A673 (cell line): Measurements from ENCODE around the gene GALNT13.

ENCODE experiments used
- CTCF ChIP-seq: fragments of 300-800, 200-600 bp; sonication (generic); conservative IDR thresholded peaks from 2 replicates; pipeline ENCODE4 v1.5.1; 2017; ENCODE audit warnings: low read depth, mild to moderate bottlenecking, antibody characterized with exemption, low read length, moderate library complexity, mixed read lengths
- EZH2 ChIP-seq: fragments of 200-600 bp; sonication (generic); IDR thresholded peaks from 2 replicates; pipeline ENCODE4 v1.6.1; 2017; ENCODE audit warnings: borderline replicate concordance, low read depth, mild to moderate bottlenecking, mixed read lengths, antibody characterized with exemption, low read length; ENCODE audit not compliant: poor library complexity, severe bottlenecking

- TF ChIP-seq CTCF (no peak), EZH2 (no peak)
Measured at GRCh38 chr2:154029504-154029903, 157.8 kb downstream of the GALNT13 start.
